NOMO-1 treated with dmso at 0.1 percent for 144 hours (cell line): ENCODE data around the gene KRT1.
"Not testable (repeated sequence)": the region's sequence is repeated elsewhere in the genome, so short reads cannot be mapped to it uniquely, and the experiment has no call there.

Source experiments
- DNase-seq: peaks from one replicate; lab custom pipeline; 2025; ENCODE audit not compliant: unreplicated experiment; lab: John Stamatoyannopoulos, UW

KRT1 gene

DNA sequence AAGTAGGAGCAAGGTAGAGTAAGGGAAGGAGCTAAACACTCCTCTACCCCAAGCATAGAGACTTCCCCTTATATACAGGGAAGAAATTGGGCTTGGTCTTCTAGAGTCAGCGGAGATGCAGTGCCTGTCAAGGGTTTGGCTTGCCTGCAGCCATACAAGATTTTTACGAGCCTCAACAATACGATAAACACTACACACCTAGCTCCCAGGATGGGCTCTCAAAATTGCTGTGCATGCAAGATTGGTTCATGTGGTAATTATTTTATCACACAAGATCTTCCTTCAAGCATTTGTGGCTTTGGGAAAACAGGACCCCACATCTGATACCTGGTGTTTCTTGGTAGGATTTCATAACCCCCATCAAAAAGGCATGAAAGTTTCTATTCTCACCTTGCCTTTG is at the start of gene KRT1:
Gene KRT1 (minus strand): TSS at position 45 of the 400 bp plus-strand sequence. CDS start 59 bp downstream, outside the sequence.
- no peak for DNase-seq

DNA sequence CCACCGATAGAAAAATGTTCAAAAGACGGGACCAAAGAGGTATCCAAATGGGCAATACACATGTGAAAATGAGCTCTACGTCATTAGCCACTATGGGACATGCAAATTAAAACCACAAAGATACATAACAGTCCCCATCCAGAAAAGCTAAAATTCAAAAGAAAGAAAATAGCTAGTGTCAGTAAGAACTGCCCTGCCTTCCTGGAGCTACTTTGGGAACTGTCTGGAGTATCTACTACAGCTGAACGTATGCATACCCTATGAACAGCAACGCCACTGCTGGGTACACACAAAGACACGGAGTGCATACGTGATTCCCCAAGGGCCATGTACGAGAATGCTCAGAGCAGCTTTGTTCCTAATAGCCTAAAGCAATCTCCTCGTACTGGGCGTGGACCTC is 48.9 kb upstream of the KRT1 start:
- DNase-seq, result no peak

DNA sequence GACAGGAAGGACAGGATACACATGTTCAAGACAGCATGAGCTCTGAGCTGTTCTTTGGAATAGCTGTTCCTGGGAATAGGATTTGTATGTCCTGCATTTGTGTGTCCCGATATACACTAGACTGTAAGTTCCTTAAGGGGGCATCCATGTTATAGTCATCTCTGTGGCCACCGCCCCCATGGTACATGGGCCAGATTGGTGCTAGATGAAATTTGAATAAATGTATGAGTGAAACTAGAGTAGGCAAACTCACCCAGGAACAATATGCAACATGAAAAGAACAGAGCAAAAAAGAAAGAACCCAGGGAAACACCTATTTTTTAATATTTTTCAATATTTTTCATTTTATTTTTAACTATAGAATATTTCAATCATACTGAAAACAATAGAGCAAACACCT is 48.2 kb upstream of the KRT1 start:
- no peak for DNase-seq

DNA sequence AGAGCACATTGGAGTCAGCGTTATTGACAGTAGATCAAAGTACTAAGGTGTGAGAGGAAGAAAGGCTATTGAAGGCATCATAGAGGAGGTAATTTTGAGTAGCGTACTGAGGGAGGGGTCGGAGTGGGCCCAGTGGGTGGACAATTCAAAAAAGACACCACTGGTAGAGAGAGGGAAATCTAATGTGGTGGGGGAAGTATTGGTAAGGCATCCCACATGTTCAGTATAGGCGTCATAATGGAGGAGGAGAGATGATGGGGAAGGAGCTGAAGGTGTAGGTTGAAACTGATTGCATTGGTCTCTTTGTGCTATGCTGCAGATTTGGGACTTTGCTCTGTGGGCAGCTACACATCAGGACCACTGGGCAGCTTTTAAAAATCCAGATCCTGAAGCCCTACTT is 46.8 kb upstream of the KRT1 start:
- no peak for DNase-seq

GRCh38 chr12:52726451-52726850 is 46.2 kb upstream of the KRT1 start:
- no peak for DNase-seq

DNA sequence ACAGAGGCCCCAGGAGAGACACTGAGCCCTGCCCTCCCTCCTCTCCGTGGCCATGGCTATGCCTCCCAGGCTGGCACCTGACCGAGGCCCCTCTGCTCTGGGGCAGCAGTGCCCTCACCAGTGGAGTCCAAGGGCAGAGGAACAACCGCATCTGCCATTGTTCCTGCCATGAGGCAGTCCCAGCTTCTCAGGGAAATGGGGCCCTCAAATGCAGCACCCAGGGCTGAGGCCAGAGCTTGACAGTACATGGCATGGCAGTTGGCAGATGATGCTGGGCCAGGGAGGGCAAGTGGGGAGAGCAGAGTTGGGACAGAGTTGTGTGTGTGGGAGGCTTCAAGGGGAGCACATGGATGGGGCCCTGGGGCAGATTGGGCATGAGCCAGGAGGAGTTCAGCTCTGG is 44.2 kb upstream of the KRT1 start:
- DNase-seq, result no peak

DNA sequence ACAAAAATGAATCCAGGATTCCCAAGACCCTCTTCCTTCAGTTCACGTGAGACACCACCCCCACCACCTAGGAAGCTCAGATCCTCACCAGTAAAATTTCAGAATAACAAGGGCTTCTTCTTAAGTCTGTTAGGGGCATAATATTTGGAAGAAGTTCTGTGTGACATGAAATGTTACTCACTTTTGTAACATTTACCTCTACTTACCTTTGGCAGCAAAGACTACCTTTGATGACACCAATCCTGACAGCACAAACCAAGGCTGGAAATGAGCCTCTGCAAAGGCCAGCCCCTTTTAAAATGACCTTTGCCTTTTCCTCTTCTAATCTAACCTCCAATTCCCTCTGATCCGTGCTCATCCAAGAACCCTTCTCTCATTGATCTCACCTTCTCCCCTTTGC is 42.5 kb upstream of the KRT1 start:
- no peak for DNase-seq

DNA sequence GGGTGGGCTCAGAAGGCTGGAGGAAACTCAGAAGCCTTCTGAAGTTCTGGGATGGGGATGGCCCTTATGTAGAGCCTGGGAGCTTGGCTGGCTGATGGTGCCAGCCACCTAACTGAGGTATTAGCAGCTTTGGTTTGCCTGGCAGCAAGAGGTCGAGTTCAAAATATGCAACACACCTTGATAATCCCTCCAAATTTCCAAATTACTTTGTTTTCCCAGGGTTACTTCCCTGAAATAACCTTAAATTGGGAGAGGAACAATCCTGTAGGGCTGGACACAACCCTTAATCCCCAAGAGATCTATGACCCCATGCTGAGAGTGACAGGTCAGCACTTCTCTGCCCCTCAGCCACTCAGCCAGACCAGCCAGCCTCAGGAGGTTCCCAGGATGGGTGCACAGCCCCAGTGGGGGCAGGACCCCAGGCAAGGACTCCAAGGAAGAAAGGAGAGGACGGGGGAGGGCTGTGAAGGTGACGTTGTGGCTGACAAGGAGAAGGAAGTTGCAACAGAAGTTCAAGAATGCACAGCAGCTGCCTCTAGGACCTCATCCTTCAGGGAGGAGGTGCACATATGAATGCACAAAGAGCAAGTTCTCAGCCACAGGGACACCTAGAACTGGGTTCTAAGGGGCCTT is 41.7 kb upstream of the KRT1 start:
- no peak for DNase-seq

DNA sequence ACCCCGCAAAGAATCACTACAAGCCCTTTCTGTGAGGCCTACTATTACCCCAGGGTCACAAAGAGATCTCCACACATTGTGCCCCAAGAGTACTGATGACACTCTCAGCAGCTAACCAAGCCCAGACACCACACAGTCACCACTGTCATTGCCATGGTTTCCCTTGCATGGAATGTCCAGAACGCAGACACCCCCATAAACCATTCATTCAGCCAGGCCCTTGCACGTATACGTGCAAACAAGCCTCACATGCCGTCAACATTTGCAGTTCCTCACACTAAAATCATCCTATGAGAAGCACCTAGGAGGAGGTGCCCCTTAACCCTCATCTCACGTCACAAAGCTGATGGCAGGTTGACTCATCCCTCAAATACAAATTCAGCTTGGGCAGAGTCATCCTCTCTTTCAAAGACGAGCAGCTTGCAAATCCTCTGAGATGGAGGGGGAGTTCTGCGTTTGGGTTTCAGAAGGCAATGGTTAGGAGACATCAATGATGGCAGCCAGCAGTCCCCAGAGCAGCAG is 40.2 kb upstream of the KRT1 start:
- no peak for DNase-seq

- DNase-seq, result no peak
Measured at GRCh38 chr12:52716061-52716460, 35.9 kb upstream of the KRT1 start.

DNA sequence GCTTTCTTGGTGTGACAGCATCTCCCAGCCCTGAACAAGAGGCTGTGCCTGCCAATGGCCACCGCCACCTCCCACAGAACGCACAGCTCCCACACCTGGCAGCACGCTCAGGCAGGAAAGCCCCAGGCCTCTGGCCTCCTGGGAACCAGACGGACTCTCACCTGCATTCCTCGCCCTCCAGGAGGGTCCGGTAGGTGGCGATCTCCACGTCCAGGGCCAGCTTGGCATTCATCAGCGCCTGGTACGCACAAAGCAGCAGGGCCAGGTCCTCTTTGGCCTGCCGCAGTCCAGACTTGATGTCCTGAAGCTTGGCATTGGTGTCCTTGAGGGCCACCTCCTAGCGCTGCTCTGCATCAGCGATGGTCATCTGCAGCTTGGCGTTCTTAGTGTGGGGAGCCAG is 35.2 kb upstream of the KRT1 start:
- no peak for DNase-seq

DNA sequence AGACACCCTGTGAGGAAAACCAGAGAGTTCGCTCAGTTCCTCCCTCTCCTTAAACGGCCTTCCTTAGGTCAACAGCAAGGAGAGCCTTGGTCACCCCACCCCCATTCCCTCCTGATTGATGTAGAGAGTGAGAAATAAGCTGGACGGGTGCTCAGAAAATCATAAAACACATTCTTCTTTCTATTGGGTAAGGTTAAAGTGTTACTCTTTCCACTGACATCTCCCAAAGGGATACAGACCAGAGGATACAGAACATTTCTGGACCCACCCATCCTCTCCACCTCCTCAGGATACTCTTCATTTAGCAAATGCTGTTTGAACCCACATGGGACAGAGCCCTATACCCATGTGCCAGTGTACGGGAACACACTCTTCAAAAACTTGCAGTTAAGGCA is 34.7 kb upstream of the KRT1 start:
- DNase-seq, result no peak

- DNase-seq, result no peak
Measured at GRCh38 chr12:52713960-52714886, 34.0 kb upstream of the KRT1 start.

DNA sequence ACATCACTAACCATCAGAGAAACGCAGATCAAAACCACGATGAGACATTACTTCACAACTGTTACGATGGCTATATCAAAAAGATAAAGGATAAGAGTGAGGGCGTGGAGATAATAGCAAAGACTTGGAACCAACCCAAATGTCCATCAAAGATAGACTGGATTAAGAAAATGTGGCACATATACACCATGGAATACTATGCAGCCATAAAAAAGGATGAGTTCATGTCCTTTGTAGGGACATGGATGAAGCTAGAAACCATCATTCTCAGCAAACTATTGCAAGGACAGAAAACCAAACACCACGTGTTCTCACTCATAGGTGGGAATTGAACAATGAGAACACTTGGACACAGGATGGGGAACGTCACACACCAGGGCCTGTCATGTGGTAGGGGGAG is 31.9 kb upstream of the KRT1 start:
- not testable (repeated sequence) for DNase-seq

GRCh38 chr12:52710730-52711129 is 30.5 kb upstream of the KRT1 start:
- peak; percentile 12 for DNase-seq

GRCh38 chr12:52708010-52708409 is 27.8 kb upstream of the KRT1 start:
- DNase-seq, result no peak

GRCh38 chr12:52704464-52704863 is 24.3 kb upstream of the KRT1 start:
- DNase-seq, result no peak

DNA sequence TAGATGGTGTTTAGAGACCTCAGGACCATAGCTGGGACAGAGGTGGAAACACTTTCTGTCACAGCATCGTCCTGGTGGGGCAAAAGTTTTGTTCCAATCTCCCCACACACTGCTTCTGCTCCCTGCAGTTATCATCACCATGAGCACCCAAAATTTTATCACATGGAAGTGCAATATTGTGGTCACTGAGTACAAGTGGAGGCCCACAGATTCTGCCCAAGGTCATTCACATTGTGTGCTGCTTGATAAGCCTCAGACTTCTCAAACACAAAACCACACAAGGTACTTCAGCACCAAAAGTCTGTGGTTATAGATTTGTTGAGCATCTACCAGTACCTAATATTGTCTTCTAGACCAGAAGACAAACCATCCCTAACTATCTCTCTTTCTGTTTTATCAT is 23.7 kb upstream of the KRT1 start:
- no peak for DNase-seq

GRCh38 chr12:52703424-52703823 is 23.2 kb upstream of the KRT1 start, which contains the start of gene KRT77:
TSS of gene KRT77 (minus strand) at chr12:52703524. CDS start at chr12:52703434, 90 bp downstream.
- DNase-seq, result no peak

- no peak for DNase-seq
Measured at GRCh38 chr12:52702338-52702737, 22.1 kb upstream of the KRT1 start.

GRCh38 chr12:52701281-52701680 is 21.1 kb upstream of the KRT1 start:
- no peak for DNase-seq

DNA sequence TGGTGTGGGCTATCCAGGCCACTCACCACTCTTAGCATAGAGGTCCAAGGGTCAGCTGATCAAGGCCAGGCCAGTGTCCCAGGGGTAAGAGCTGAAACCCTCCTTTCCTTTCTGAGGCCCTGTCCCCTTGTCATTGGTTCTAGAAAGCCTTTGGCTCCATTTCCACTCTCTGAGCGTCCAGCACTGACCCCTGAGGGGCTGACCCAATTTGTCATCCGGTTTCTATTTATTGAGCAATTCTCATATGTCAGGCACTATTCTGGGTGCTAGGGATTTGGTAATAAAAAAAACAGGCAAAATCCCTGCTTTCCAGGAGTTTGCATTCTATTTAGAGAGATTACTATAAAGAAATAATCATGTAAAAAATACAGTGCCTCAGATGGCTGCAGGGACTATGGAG is 19.8 kb upstream of the KRT1 start:
- no peak for DNase-seq
